ENCODE measurements around the gene CCHCR1.

CCHCR1 gene

GRCh38 chr6:31094389-31094881 is 63.2 kb downstream of the CCHCR1 start:
- DNase-seq = no peak

- no peak for DNase-seq
Observed at GRCh38 chr6:31092769-31093505, 64.7 kb downstream of the CCHCR1 start.

Measured in NCI-H1092 (cell line).